IMR-90 (cell line): ENCODE measurements around the gene TTLL11.

Experiments
- BHLHE40 ChIP-seq: fragments of 150-350 bp; IDR thresholded peaks from 2 replicates; pipeline ENCODE4 v1.6.1; 2016; ENCODE audit warnings: mild to moderate bottlenecking, low read depth, low read length
- FOS ChIP-seq: fragments of 150-350 bp; IDR thresholded peaks from 2 replicates; pipeline ENCODE4 v1.6.1; 2016; ENCODE audit warnings: low read depth, low read length
- POLR2A ChIP-seq: IDR thresholded peaks from 2 replicates; pipeline ENCODE4 v1.6.1; 2012; ENCODE audit warnings: mild to moderate bottlenecking, low read depth, low read length
- RAD21 ChIP-seq: IDR thresholded peaks from 2 replicates; pipeline ENCODE4 v1.6.1; 2012; ENCODE audit warnings: low read length, improper control_type of control experiment
- RCOR1 ChIP-seq: IDR thresholded peaks from 2 replicates; pipeline ENCODE4 v1.6.1; 2012; ENCODE audit warnings: mild to moderate bottlenecking, low read length, improper control_type of control experiment; ENCODE audit not compliant: insufficient replicate concordance
- SMC3 ChIP-seq: fragments of 150-350 bp; IDR thresholded peaks from 2 replicates; pipeline ENCODE4 v1.6.1; 2016; ENCODE audit warnings: low read depth, mild to moderate bottlenecking, antibody characterized with exemption, low read length, moderate library complexity
- TF ChIP-seq, protein P1 (sequence below): conservative IDR thresholded peaks from 2 replicates; pipeline ENCODE4 v1.5.1; 2012; ENCODE audit warnings: mild to moderate bottlenecking, low read depth, low read length, improper control_type of control experiment
- TF ChIP-seq, protein P2 (sequence below): fragments of 150-350 bp; IDR thresholded peaks from 2 replicates; pipeline ENCODE4 v1.6.1; 2017; ENCODE audit warnings: mild to moderate bottlenecking, antibody characterized with exemption, low read length, low read depth

DNA sequence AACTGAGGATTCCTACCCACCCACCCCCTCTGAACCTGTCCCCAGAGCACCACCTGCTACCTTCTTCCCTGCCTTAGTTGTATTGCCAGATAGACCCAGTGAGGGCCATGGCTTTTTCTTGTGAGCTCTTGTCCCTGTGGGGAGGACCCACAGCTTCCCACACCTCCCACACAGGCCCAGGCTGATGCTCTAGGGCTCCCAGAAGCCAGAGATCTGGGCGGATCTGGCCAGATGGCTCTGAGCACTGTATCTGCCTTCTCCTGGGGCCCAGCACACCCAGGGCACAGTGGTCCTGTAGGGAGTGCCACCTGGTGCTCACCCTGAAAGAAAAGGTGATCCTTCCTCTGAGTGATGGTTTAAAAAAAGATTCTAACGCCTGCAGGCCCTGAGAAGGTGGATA is 310.0 kb downstream of the TTLL11 start:
- TF ChIP-seq, protein P1, sequence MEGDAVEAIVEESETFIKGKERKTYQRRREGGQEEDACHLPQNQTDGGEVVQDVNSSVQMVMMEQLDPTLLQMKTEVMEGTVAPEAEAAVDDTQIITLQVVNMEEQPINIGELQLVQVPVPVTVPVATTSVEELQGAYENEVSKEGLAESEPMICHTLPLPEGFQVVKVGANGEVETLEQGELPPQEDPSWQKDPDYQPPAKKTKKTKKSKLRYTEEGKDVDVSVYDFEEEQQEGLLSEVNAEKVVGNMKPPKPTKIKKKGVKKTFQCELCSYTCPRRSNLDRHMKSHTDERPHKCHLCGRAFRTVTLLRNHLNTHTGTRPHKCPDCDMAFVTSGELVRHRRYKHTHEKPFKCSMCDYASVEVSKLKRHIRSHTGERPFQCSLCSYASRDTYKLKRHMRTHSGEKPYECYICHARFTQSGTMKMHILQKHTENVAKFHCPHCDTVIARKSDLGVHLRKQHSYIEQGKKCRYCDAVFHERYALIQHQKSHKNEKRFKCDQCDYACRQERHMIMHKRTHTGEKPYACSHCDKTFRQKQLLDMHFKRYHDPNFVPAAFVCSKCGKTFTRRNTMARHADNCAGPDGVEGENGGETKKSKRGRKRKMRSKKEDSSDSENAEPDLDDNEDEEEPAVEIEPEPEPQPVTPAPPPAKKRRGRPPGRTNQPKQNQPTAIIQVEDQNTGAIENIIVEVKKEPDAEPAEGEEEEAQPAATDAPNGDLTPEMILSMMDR = no peak
- TF ChIP-seq SMC3 (no peak), POLR2A (no peak), RAD21 (no peak), FOS (no peak), RCOR1 (no peak), BHLHE40 (no peak)
- TF ChIP-seq, protein P2, sequence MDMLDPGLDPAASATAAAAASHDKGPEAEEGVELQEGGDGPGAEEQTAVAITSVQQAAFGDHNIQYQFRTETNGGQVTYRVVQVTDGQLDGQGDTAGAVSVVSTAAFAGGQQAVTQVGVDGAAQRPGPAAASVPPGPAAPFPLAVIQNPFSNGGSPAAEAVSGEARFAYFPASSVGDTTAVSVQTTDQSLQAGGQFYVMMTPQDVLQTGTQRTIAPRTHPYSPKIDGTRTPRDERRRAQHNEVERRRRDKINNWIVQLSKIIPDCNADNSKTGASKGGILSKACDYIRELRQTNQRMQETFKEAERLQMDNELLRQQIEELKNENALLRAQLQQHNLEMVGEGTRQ = no peak
